GM12892 (cell line): Measurements from ENCODE around the gene TRIL.

ENCODE experiments used
- DNase-seq: peaks from one replicate; pipeline ENCODE4 v3.0.0; 2011; ENCODE audit not compliant: insufficient read length
- FAIRE-seq: peaks from 2 replicates; lab custom pipeline; 2011; peaks lifted over from hg19 to GRCh38; lab: Jason Lieb, UNC
- POLR2A ChIP-seq: IDR thresholded peaks from 2 replicates; pipeline ENCODE4 v1.6.1; 2011; ENCODE audit warnings: low read depth, low read length, control low read depth
- POLR2AphosphoS5 ChIP-seq: IDR thresholded peaks from 2 replicates; pipeline ENCODE4 v1.6.1; 2011; ENCODE audit warnings: low read depth, low read length, control low read depth
- TAF1 ChIP-seq: IDR thresholded peaks from 2 replicates; pipeline ENCODE4 v1.6.1; 2011; ENCODE audit warnings: low read depth, mild to moderate bottlenecking, control low read depth, low read length, borderline replicate concordance

TRIL gene

GRCh38 chr7:28979776-28980175 lies 21.6 kb upstream of the TRIL start:
- FAIRE-seq: no peak
- TF ChIP-seq POLR2AphosphoS5 (no peak), POLR2A (no peak), TAF1 (no peak)

DNA sequence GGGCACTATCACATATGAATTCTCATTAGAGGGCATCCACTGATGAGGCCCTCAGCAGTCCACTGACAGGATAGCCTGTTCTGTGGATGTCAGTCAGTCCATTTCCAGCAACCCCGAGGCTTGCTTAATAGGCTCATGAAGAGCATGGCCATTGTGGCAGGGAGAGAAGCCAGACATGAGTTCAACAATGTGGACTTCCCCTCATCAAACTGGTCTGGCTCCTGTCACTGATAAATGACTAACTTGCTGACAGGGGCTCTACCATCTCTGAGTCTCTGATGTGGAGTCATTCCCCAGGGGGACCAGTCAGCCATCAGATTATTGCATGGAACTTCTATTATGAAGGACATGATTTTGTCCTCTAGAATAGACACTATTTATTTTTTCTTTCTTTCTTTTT lies 19.8 kb upstream of the TRIL start:
- TF ChIP-seq POLR2AphosphoS5: no peak
- DNase-seq: no peak
- no peak for FAIRE-seq

More at GRCh38 chr7:28979776-28980175, 21.6 kb upstream of the TRIL start:
- no peak for DNase-seq

DNA sequence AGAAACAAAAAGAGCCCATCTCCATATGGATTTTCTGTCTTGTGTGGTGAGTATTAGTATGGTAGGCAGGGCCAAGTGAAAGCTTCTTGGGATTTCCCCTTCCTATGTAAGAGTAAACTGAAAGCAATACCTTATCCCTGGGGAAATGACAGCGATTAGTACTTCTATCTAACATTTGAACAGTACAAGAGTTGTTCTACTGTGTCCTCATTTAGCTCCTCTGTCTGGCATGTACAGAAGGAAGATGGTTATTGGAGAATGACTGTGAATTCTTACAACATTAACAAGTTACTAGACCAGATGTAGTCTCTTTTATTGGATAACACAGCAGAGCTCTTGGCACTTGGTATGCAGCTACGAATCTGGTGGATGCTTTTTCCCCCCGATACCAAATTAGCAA lies 17.9 kb upstream of the TRIL start:
- DNase-seq: no peak
- FAIRE-seq: no peak

GRCh38 chr7:28973591-28973990 lies 15.5 kb upstream of the TRIL start:
- TF ChIP-seq POLR2A: no peak
- TF ChIP-seq TAF1: no peak
- TF ChIP-seq POLR2AphosphoS5: no peak
- FAIRE-seq (no peak), DNase-seq (no peak)

More for the DNA sequence above, 17.9 kb upstream of the TRIL start:
- no peak for TF ChIP-seq POLR2A
- no peak for TF ChIP-seq TAF1
- no peak for TF ChIP-seq POLR2AphosphoS5

DNA sequence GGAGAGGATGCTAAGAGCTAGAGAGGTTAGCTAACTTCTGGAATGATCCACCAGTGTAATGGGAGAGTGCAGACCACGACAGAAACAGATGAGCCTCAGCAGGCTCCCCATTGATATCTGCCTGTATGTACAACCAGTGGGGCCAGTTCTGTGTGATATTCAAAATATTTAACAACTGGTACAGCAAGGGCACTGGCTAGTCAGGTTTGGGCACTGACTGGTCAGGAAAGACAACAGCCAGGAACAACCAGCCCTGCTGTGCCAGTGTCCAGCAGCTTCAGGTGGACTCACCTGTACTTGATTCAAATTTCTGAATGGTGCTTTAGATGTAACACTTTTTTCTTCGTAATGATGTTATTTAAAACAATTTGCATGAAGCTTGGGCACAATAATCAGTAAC lies 5.9 kb upstream of the TRIL start:
- DNase-seq: no peak
- TF ChIP-seq POLR2AphosphoS5 (no peak), POLR2A (no peak), TAF1 (no peak)
- FAIRE-seq: no peak

DNA sequence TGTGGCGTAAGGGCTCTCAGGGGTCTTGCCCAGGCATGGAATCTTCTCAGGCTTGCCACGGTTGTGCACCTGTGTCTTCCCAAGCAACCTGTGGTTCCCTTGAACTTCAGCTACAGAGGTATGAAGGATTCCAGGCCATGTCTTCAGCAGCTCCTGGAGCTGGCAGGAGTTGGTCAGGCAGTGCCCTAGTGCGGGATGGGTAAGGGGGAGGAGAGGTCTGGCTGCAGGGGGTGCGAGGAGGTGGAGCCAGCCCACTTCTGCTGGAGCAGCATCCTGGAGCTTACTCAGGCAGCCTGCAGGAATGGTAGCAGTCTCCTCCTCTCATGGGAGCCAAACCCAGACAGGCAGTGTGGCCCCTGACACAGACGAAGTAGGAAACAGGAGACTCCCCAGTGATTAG lies 3.8 kb upstream of the TRIL start:
- TF ChIP-seq POLR2AphosphoS5 (no peak), TAF1 (no peak), POLR2A (no peak)
- FAIRE-seq (no peak), DNase-seq (no peak)

DNA sequence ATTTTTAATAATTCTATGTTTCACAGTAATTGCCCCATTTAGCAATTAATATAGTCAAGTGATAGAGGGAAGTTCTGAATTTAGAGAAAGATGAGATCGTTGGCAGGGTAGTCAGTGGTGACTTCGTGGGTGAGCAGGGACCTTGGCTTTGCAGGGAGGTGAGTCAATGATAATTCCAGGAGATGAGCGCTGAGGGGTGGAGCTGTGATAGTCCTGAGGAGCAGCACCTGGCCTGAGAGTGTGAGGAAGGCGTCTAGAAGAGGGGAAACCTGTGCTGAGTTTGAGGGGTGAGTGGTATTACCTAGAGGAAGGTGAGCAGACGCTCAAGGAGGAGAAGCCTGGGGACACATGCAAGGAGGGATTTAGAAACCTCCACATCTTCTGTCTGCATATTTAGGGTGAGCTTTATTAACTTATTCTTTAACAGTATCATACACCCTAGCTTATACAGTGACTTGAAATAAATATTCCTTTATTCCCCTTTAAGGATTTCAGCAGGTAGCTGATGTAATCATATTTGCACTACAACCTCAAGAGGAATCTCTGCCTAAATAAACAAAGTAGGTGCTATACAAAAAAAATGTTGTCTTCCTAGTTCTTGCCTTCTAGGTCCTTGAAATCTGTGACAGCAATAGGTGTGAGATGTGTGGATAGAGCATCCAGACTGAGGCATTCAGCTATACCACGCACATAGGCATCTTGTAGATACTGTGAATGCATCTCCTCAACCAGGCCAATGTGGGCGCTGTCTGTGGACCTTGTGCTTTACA lies 2.1 kb upstream of the TRIL start:
- DNase-seq (no peak), FAIRE-seq (no peak)
- no peak for TF ChIP-seq POLR2AphosphoS5
- no peak for TF ChIP-seq TAF1
- no peak for TF ChIP-seq POLR2A

DNA sequence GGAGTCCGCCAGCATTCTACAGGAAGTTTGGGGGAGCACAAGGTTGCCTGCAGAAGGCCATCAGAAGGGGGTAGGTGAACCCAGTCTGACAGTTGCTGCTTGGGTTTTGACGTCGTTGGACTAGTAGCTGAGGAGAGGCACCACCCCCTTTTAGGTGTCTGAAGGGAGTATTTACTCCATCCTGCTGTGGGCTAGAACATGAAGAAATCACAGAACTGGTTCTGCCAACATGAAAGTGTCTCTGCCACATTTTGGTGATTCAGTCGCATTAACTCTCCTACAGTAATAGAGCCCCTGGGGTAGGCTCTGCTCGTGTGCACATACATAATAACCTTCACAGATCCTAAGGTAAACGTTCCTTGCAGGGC lies 834 bp upstream of the TRIL start:
- DNase-seq (no peak), FAIRE-seq (no peak)
- TF ChIP-seq POLR2AphosphoS5: no peak
- no peak for TF ChIP-seq POLR2A
- TF ChIP-seq TAF1: no peak

GRCh38 chr7:28957751-28958234 lies 337 bp downstream of the TRIL start:
- FAIRE-seq: no peak
- peak; percentile 14 for DNase-seq

DNA sequence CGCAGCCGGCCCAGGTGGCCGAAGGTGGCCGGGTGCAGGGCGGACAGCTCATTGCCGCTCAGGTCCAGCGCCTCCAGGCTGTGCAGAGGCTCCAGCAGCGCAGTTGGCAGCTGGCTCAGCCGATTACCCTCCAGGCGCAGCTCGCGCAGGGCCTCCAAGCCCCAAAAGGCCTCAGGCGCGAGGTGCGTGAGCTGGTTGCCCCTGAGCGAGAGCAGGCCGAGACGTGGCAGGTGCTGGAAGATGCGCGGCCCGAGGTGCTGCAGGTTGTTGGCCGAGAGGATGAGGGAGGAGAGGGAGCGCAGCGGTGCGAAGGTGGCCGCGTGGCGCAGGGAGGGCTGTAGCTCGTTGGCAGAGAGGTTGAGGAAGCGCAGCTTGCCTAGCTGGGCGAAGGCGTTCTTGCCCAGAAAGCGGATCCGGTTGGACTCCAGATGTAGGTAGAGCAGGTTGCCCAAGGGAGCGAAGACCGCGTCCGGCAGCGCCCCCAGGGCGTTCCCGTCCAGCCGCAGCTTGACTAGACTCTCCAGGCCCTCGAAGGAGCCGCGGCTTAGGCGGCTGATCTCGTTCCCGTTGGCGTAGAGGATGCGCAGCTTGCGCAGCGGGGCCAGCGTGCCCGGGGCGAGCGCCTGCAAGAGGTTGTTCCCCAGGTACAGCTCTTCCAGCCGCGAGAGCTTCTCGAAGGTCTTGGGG lies 923 bp downstream of the TRIL start:
- no peak for FAIRE-seq
- TF ChIP-seq POLR2AphosphoS5: no peak
- TF ChIP-seq TAF1: no peak
- no peak for TF ChIP-seq POLR2A
- DNase-seq: peak; percentile 18

More at GRCh38 chr7:28957751-28958234, 337 bp downstream of the TRIL start:
- TF ChIP-seq POLR2AphosphoS5: no peak
- no peak for TF ChIP-seq TAF1
- TF ChIP-seq POLR2A: no peak

- peak; percentile 30 for DNase-seq
- no peak for TF ChIP-seq TAF1
- no peak for TF ChIP-seq POLR2A
- no peak for FAIRE-seq
Observed at GRCh38 chr7:28956608-28957063, 1.5 kb downstream of the TRIL start.
